HG02759 (cell line): ENCODE measurements around the gene PPM1J.
"Not testable (repeated sequence)": the region's sequence is repeated elsewhere in the genome, so short reads cannot be mapped to it uniquely, and the experiment has no call there.

ENCODE experiments used
- ATAC-seq: cut with Tn5 transposase; IDR thresholded peaks from one replicate; pipeline ENCODE4 v1.9.1; 2021; ENCODE audit warnings: mild to moderate bottlenecking, moderate library complexity; ENCODE audit not compliant: unreplicated experiment

Gene PPM1J

DNA sequence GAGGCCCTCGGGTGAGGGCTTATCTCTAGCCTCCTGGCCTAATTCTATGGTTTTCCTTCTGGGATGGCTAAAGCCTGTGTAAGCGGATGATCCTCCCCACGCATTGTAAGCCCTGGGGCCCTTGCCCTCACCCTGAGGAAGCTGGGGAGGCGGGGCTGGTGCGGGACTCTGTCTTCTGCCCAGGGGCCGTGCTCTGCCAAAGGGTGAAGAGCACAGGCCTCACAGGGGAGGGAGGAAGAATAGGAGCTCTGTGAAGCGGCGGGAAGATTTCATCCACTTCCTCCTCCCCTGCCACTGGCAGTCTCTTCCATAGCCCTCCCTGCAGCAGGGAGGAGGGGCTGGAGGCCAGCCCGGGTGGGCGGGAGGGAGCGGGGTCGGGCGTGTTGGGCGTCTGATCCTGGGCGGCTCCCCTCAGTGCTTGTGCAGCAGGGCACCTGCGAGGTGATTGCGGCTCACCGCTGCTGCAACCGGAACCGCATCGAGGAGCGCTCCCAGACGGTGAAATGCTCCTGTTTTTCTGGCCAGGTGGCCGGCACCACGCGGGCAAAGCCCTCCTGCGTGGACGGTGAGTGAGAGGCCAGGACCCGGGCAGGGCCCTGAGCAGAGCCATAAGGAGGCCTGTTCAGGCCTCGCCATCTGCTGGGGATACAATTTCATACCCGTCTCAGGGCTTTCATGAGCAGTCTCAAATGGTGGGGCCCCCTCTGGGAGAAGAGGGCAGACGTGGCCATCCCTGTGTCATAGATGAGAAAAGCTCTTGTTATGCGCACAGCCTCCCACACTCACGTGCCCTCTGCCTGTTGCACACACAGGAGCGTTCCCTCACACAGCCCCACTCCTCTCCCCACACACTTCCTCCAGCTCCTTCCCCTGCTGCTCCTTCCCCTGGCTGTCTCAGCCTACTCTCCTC lies 7.7 kb upstream of the PPM1J start:
- ATAC-seq = no peak

- no peak for ATAC-seq
Measured at GRCh38 chr1:112721966-112722524, 6.9 kb upstream of the PPM1J start.

DNA sequence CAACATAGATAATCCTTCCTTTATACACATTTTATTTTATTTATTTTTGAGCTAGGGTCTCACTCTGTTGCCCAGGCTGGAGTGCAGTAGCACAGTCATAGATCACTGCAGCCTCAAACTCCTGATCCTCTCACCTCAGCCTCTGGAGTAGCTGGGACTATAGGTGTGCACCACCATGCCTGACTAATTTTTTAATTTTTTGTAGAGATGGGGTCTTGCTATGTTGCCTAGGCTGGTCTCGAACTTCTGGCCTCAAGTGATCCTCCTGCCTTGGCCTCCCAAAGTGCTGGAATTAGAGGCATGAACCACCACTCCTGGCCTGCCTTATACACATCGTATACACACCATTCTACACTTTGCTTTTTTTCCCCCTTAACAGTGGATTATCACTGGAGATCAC lies 6.2 kb upstream of the PPM1J start:
- not testable (repeated sequence) for ATAC-seq

DNA sequence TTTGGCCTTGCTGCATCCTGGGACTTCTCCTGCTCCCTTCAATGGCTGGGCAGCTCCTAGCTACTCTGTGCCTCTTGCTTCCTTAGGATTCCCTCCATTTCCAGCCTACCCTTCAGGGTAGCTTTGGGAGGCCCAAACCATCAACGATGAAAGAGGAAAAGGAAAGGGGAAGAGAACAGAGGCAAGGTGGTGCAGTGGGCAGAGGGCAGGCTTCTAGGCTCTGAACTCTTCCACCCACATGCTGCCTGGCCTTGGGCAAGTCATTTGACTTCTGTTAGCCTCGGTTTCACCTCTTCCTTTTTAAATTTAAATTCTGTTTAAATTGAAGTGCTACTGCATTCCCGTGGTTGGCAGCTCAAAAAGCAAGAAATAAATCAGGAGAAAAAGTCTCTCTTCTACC lies 5.7 kb upstream of the PPM1J start:
- ATAC-seq = no peak

GRCh38 chr1:112719706-112720105 lies 4.6 kb upstream of the PPM1J start:
- no peak for ATAC-seq

GRCh38 chr1:112718691-112719418 lies 3.7 kb upstream of the PPM1J start:
- no peak for ATAC-seq

- no peak for ATAC-seq
Measured at GRCh38 chr1:112717263-112717873, 2.2 kb upstream of the PPM1J start.

GRCh38 chr1:112716133-112716720 lies 1.1 kb upstream of the PPM1J start:
- ATAC-seq = peak; percentile 20

DNA sequence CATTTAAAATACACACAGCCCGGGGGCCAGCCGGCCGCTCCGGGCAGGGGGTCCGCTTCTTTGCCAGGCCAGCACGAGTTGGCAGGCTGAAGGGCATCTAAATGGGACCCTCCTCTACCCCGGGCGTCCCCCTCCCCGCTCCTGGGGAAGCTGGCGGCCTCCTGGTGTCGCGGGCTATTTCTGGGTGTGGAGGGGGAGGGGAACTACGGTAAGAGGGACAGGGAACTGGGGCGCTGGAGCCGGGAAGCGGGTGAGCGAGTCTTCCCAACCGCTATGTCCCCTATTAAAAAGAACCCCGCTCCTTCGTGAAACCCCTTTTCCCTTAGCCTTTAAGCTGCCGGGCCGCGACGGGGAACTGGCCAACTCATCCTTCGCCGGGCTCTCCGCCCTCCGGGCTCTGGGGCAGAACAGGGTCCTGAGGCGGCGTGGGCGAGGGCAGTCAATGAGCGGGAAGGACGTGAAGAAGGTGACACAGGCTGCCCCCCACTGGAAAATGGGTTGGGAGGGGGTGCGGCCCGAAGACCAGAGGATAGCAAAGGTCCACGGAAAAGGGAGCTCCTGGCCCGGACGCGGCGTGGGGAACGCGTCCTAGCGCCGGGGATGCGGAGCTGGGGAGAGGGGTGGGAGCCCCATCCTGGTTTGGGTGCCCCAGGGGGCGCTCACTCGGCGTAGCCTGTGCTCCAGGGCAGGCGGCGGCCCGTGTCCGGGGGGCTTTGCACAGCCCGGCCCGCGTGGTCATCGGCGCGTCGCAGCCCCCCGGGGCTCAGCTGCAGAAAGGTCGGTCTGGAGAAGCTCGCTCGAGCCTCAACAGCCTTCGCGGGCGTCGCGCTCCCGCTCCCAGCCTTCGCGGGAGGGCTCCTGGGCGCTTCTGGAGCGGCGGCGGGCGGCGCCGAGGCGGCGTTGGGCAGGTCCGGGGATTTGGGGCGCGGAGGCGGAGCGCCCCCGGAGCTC lies 544 bp downstream of the PPM1J start:
- peak; percentile 8 for ATAC-seq

GRCh38 chr1:112713466-112714312 lies 1.4 kb downstream of the PPM1J start:
- peak; percentile 20 for ATAC-seq

GRCh38 chr1:112712701-112713128 lies 2.4 kb downstream of the PPM1J start:
- no peak for ATAC-seq

DNA sequence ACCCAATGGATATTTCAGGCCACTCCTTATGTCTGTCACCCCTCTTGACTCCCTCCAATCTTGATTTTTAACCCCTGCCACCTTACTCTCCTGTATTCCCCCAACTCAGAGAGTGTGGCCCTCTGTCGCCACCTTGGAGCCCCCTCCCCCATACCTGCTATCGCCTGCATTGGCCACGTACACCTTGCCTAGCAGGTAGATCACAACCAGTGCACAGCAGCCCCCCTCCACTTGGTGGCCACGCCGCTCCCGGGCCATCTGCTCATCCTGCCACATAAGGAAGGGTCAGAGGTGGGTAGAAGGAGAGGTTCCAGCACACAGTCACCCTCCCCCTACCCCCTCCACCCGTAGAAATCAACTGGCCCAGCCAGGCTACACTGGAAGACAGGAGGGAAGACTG lies 2.9 kb downstream of the PPM1J start:
- no peak for ATAC-seq

DNA sequence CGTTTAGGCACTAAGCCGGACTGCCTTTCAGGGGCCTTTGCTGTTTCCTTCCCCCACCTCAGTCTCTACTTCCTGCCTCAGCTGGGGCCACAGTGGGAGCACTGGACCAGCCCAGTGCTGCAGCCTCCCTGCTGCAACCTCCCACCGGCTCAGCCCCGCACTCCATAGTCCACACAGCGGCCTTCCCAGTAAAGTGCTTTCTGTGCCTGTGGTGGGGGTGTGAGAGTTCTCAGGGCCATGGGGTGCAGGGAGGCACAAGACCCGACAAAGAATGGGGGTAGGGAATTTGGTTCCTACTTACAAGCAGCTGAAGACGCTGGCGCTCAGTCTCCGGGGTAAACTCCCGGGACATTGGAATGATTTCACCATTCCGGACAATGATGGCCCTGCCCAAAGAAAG lies 3.5 kb downstream of the PPM1J start:
- ATAC-seq = no peak

GRCh38 chr1:112711041-112711440 lies 4.1 kb downstream of the PPM1J start:
- ATAC-seq = no peak

GRCh38 chr1:112710586-112710985 lies 4.5 kb downstream of the PPM1J start:
- no peak for ATAC-seq

DNA sequence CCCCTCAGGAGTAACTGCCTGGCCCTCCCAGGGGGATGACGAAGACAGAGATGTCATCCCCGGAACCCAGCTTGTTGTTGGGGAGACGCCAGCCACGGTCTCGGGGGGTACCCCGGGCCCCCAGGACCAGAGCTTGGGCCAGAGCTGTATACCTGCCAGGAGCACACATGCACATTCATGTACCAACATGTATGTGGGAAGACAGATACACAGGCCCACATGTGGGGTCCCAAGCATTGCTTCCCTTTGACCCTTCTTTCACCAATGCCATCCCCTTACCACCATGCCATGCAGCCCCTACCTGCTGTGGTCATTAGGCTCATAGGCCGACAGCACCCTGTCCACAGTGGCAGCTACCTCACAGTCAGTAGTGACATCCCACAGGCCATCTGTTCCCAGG lies 5.0 kb downstream of the PPM1J start:
- no peak for ATAC-seq

DNA sequence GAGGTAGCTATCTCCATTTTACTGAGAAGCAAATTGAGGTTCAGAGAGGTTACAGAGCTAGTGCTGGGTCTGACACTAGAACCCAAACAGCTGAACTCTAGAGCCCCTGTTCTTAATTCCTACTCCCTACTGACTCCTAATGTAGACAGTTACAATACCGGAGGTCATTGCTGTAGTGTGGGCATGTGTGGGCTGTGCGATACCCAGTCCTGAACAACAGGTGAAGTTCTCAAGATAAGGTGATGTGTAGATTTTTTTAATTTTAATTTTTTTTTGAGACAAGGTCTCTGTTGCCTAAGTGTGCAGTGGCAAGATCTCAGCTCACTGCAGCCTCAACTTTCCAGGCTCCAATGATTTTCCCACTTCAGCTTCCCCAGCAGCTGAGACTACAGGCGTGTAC lies 6.6 kb downstream of the PPM1J start:
- no peak for ATAC-seq

DNA sequence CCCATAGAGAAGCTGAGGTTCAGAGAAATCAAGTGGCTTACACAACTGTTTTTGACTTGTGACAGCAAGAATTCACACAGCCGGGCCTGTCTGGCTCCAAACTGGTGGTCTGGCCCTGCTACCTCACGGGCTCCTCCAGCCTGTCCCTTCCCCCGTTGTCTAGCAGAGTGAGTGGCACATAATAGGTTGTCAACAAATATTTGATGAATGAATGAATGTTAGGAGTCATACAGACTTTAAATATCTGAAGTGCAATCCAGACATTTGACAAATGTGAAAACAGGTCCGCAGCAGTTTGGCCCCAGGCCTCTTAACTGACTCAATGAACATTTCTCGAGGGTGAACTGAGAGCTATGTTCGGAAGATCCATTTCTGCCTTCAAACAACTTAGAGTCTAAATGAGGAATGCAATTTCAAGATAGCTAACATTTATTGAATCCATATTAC lies 7.1 kb downstream of the PPM1J start:
- ATAC-seq = no peak
